Thoracic aorta (tissue), 2 donors: ENCODE data around the gene RPH3AL. TPM values are rescaled to one million over a fixed set of nuclear protein-coding genes. Genes with fewer than 3 reads are reported as not detected.
"Not testable (repeated sequence)": the region's sequence is repeated elsewhere in the genome, so short reads cannot be mapped to it uniquely, and the experiment has no call there.

Source experiments
- ATAC-seq: fragments of 150-250 bp; one replicate; pipeline ENCODE4 v1.8.0; 2017; ENCODE audit warnings: low read depth; ENCODE audit not compliant: insufficient number of reproducible peaks, low FRiP score
- DNase-seq: peaks from one replicate; pipeline ENCODE4 v3.0.0-alpha.2; 2020; ENCODE audit warnings: low spot score
- H3K27ac ChIP-seq, 2 donors: fragments of 200-600 bp; sonication (generic); 1 replicate in 1 of 2; 2 replicates in 1 of 2; pipeline ENCODE4 v1.5.1; 2016; ENCODE audit warnings: mild to moderate bottlenecking in 2 of 2, moderate library complexity in 2 of 2
- H3K27me3 ChIP-seq: fragments of 200-600 bp; sonication (generic); replicated peaks from 2 replicates; pipeline ENCODE4 v1.6.0; 2016; ENCODE audit warnings: mild to moderate bottlenecking; ENCODE audit not compliant: insufficient read depth
- H3K36me3 ChIP-seq: fragments of 200-600 bp; sonication (generic); one replicate; pipeline ENCODE4 v1.5.1; 2016
- H3K4me1 ChIP-seq, 2 donors: fragments of 200-600 bp; sonication (generic); 1 replicate in 1 of 2; 2 replicates in 1 of 2; pipeline versions ENCODE4 v1.5.1 to v1.6.0; 2016; ENCODE audit warnings: low read depth in 2 of 2, mild to moderate bottlenecking in 1 of 2; ENCODE audit not compliant: control insufficient read depth in 1 of 2
- H3K4me3 ChIP-seq: fragments of 200-600 bp; sonication (generic); 2 replicates; pipeline ENCODE4 v1.5.1; 2016; ENCODE audit warnings: mild to moderate bottlenecking
- H3K9me3 ChIP-seq: fragments of 200-600 bp; sonication (generic); 2 replicates; pipeline ENCODE4 v1.5.1; 2016
- CTCF ChIP-seq: fragments of 200-600 bp; sonication (generic); IDR thresholded peaks from one replicate; pipeline ENCODE4 v1.5.1; 2019; ENCODE audit warnings: antibody characterized with exemption
- total RNA-seq, 2 donors: library from RNA; depleted of rRNA; stranded (reverse); fragments of >200 nt; gene quantifications; one replicate each; pipeline versions ENCODE4 v1.1.0 to v1.2.3, GENCODE V29; 2016

Gene RPH3AL
- total RNA-seq, 2 donors from 2014 or later, result 6.5 to 33.1 TPM

- TF ChIP-seq CTCF, result no peak
- Histone ChIP-seq H3K36me3 (no peaks in the 10 kb centered on the region), H3K4me1 (no peaks in the 10 kb centered on the region), H3K27ac (no peak overlapping the region), H3K27me3 (no peaks in the 10 kb centered on the region), H3K4me3 (no peak overlapping the region), H3K9me3 (no peaks in the 10 kb centered on the region)
- no peak for DNase-seq
- ATAC-seq, result no peak
Observed at GRCh38 chr17:199806-200545, 152.6 kb downstream of the RPH3AL start.

DNA sequence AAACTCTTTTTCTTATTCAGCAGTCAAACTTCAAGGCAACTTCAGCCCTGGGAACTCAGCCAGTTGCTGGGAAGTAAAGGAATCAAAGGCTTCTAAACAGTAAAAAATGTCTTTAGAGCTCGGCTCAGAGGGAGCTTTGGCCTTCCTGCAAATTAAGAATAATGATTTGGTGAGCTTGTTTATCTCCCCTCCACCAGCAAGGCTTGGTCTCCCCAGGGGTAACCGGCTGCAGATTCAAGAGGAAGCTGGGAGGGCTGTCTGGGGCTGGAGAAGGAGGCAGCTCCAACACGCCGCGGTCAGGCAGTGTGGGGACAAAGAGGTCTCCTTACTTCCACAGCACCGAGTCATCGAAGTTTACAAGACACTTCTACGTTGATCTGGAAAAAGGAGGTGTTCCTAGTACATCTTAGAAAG, 153.4 kb downstream of the RPH3AL start:
- H3K36me3 ChIP-seq, result no peaks in the 10 kb centered on the region
- H3K27ac ChIP-seq, result no peak overlapping the region
- no peak for DNase-seq

DNA sequence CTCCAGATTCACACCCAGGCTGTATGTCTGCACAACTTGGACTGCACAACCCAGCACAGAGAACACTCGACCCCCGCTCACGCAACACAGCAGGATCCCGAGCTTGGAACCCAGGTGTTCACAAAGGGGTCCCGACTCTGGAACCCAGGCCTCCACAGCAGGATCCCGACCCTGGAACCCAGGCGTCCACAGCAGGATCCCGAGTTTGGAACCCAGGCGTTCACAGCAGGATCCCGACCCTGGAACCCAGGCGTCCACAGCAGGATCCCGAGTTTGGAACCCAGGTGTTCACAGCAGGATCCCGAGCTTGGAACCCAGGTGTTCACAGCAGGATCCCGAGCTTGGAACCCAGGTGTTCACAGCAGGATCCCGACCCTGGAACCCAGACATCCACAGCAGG, 154.4 kb downstream of the RPH3AL start:
- H3K36me3 ChIP-seq, H3K27ac ChIP-seq, DNase-seq, H3K4me3 ChIP-seq, H3K9me3 ChIP-seq, H3K4me1 ChIP-seq, ATAC-seq, H3K27me3 ChIP-seq: not testable (repeated sequence)

More for the DNA sequence above, 153.4 kb downstream of the RPH3AL start:
- ATAC-seq, result no peak
- Histone ChIP-seq H3K4me1 (no peaks in the 10 kb centered on the region), H3K27me3 (no peaks in the 10 kb centered on the region), H3K9me3 (no peaks in the 10 kb centered on the region), H3K4me3 (no peak overlapping the region)
- TF ChIP-seq CTCF, result no peak

DNA sequence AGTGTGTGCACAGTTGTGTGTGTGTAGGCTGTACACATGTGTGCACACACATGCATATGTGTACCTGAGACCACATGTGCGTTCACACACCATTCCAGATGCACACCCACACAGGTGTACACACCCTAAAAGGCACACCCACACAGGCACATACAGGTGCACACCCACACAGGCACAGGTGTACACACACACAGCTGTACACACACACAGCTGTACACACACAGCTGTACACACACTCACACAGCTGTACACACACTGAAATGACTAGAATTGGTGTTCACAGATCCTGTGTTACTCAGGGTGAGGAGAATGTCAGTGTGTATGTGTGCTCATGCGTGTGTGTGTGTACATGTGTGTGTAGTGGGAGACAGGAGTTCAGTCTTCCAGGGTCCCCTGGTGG, 155.3 kb downstream of the RPH3AL start:
- H3K4me1 ChIP-seq, result no peaks in the 10 kb centered on the region
- H3K27me3 ChIP-seq, result no peaks in the 10 kb centered on the region
- no peaks in the 10 kb centered on the region for H3K36me3 ChIP-seq
- H3K9me3 ChIP-seq, result no peaks in the 10 kb centered on the region
- H3K27ac ChIP-seq, result no peak overlapping the region
- DNase-seq (no peak), ATAC-seq (no peak)
- no peak for TF ChIP-seq CTCF
- H3K4me3 ChIP-seq, result no peak overlapping the region

DNA sequence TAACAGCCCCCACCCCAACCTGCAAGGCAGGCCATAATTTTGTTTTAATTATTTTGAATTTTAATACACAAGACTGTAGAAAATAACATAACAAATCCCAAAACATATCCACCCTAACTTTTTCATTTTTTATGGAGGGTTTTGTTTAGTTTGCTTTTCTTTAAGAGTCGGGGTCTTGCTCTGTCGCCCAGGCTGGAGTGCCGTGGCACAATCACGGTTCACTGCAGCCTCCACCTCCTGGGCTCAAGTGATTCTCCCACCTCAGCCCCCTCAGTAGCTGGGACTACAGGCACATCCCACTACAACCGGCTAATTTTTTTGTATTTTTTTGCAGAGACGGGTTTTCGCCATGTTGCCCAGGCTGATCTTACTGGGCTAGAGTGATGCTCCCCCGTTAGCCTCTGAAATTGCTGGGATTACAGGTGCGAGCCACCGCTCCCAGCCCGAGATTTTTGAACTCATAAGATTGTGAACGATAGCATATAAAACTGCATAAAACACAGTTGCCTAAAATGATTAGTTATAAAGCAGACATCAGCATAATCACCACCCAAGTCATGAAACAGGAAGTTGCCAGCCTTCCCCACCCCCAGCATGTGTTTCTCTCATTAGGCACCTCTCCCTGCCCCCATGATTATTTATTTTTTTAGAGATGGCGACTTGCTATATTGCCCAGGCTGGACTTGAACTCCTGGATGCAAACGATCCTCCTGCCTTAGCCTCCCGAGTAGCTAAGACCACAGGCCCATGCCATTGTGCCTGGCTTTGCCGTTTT, 157.6 kb downstream of the RPH3AL start:
- DNase-seq, result no peak
- H3K4me1 ChIP-seq, result no peaks in the 10 kb centered on the region
- no peaks in the 10 kb centered on the region for H3K36me3 ChIP-seq
- no peak for TF ChIP-seq CTCF
- H3K27ac ChIP-seq, result no peak overlapping the region
- no peaks in the 10 kb centered on the region for H3K27me3 ChIP-seq
- no peak for ATAC-seq
- no peaks in the 10 kb centered on the region for H3K9me3 ChIP-seq
- H3K4me3 ChIP-seq, result no peak overlapping the region
